GM21367 (cell line): ENCODE results near the gene ALCAM.

ENCODE experiments used
- ATAC-seq: cut with Tn5 transposase; IDR thresholded peaks from one replicate; pipeline ENCODE4 v1.9.1; 2021; ENCODE audit not compliant: unreplicated experiment

ALCAM gene

GRCh38 chr3:105466495-105467404 lies 100.0 kb downstream of the ALCAM start:
- ATAC-seq = no peak

- ATAC-seq = no peak
Measured at GRCh38 chr3:105470851-105471250, 104.1 kb downstream of the ALCAM start.

GRCh38 chr3:105473521-105474223 lies 107.0 kb downstream of the ALCAM start:
- ATAC-seq = no peak

GRCh38 chr3:105480768-105481167 lies 114.1 kb downstream of the ALCAM start:
- no peak for ATAC-seq

GRCh38 chr3:105483476-105483875 lies 116.8 kb downstream of the ALCAM start:
- no peak for ATAC-seq

GRCh38 chr3:105490045-105490444 lies 123.3 kb downstream of the ALCAM start:
- ATAC-seq = no peak

- ATAC-seq = no peak
Measured at GRCh38 chr3:105493305-105493892, 126.7 kb downstream of the ALCAM start.

GRCh38 chr3:105495021-105495420 lies 128.3 kb downstream of the ALCAM start:
- ATAC-seq = no peak

- no peak for ATAC-seq
Measured at GRCh38 chr3:105496343-105496742, 129.6 kb downstream of the ALCAM start.

GRCh38 chr3:105497386-105497785 lies 130.7 kb downstream of the ALCAM start:
- no peak for ATAC-seq

- no peak for ATAC-seq
Measured at GRCh38 chr3:105499961-105500360, 133.3 kb downstream of the ALCAM start.

- no peak for ATAC-seq
Measured at GRCh38 chr3:105502333-105502732, 135.6 kb downstream of the ALCAM start.

GRCh38 chr3:105503191-105503593 lies 136.5 kb downstream of the ALCAM start:
- no peak for ATAC-seq

GRCh38 chr3:105504440-105504951 lies 137.8 kb downstream of the ALCAM start:
- ATAC-seq = no peak

GRCh38 chr3:105505170-105505569 lies 138.5 kb downstream of the ALCAM start:
- no peak for ATAC-seq

GRCh38 chr3:105511031-105511430 lies 144.3 kb downstream of the ALCAM start:
- no peak for ATAC-seq

GRCh38 chr3:105512061-105512460 lies 145.4 kb downstream of the ALCAM start:
- ATAC-seq = no peak

GRCh38 chr3:105513042-105513441 lies 146.3 kb downstream of the ALCAM start:
- no peak for ATAC-seq

GRCh38 chr3:105513886-105514285 lies 147.2 kb downstream of the ALCAM start:
- ATAC-seq = no peak

- no peak for ATAC-seq
Measured at GRCh38 chr3:105515372-105515771, 148.7 kb downstream of the ALCAM start.

GRCh38 chr3:105516972-105517371 lies 150.3 kb downstream of the ALCAM start:
- no peak for ATAC-seq

GRCh38 chr3:105518203-105518602 lies 151.5 kb downstream of the ALCAM start:
- peak; percentile 25 for ATAC-seq
